ENCODE results near the gene GRIK1.

The GRIK1 gene

GRCh38 chr21:29661672-29662442, 277.9 kb downstream of the GRIK1 start:
- no peak for DNase-seq

- DNase-seq, result no peak
Observed at GRCh38 chr21:29660047-29660720, 279.6 kb downstream of the GRIK1 start.

- no peak for DNase-seq
Observed at GRCh38 chr21:29658934-29659203, 280.9 kb downstream of the GRIK1 start.

GRCh38 chr21:29658177-29658933, 281.4 kb downstream of the GRIK1 start:
- DNase-seq, result no peak

- no peak for DNase-seq
Observed at GRCh38 chr21:29657240-29657989, 282.4 kb downstream of the GRIK1 start.

GRCh38 chr21:29656504-29657239, 283.1 kb downstream of the GRIK1 start:
- no peak for DNase-seq

GRCh38 chr21:29655577-29655976, 284.2 kb downstream of the GRIK1 start:
- no peak for DNase-seq

- DNase-seq, result no peak
Observed at GRCh38 chr21:29654855-29655254, 284.9 kb downstream of the GRIK1 start.

- no peak for DNase-seq
Observed at GRCh38 chr21:29654203-29654602, 285.6 kb downstream of the GRIK1 start.

- no peak for DNase-seq
Observed at GRCh38 chr21:29650523-29651022, 289.2 kb downstream of the GRIK1 start.

GRCh38 chr21:29649406-29649814, 290.4 kb downstream of the GRIK1 start:
- no peak for DNase-seq

GRCh38 chr21:29648710-29649240, 291.0 kb downstream of the GRIK1 start:
- no peak for DNase-seq

- DNase-seq, result no peak
Observed at GRCh38 chr21:29647353-29647781, 292.4 kb downstream of the GRIK1 start.

GRCh38 chr21:29645666-29646553, 293.9 kb downstream of the GRIK1 start:
- DNase-seq, result no peak

GRCh38 chr21:29643289-29643688, 296.5 kb downstream of the GRIK1 start:
- no peak for DNase-seq

GRCh38 chr21:29642551-29643245, 297.1 kb downstream of the GRIK1 start:
- DNase-seq, result no peak

GRCh38 chr21:29641635-29642550, 297.9 kb downstream of the GRIK1 start:
- no peak for DNase-seq

GRCh38 chr21:29641001-29641634, 298.7 kb downstream of the GRIK1 start:
- DNase-seq, result no peak

GRCh38 chr21:29640080-29640508, 299.7 kb downstream of the GRIK1 start:
- DNase-seq, result no peak
